ENCODE measurements around the gene KCTD17.

KCTD17 gene

GRCh38 chr22:37043209-37043827, 8.2 kb upstream of the KCTD17 start:
- Histone ChIP-seq H2AFZ (ENCODE audit: low read length) (no peak overlapping the region), H3K9me3 (ENCODE audit: low read length) (no peaks in the 10 kb centered on the region), H3K27ac (ENCODE audit: low read depth, low read length, poor library complexity, severe bottlenecking) (no peak overlapping the region), H3K9ac (ENCODE audit: low read length) (no peak overlapping the region), H3F3A (ENCODE audit: insufficient read depth, low read length) (no peaks in the 10 kb centered on the region), H3K4me2 (ENCODE audit: low read length) (no peak overlapping the region), H4K20me1 (ENCODE audit: insufficient read depth, low read length) (no peaks in the 10 kb centered on the region), H3K79me2 (ENCODE audit: insufficient read depth, low read length) (no peaks in the 10 kb centered on the region), H3K36me3 (ENCODE audit: insufficient read depth, low read length) (no peaks in the 10 kb centered on the region), H3K4me1 (ENCODE audit: insufficient read depth, low read length, severe bottlenecking) (no peaks in the 10 kb centered on the region), H3K9me2 (ENCODE audit: low read depth, low read length) (no peaks in the 10 kb centered on the region), H3K27me3 (ENCODE audit: insufficient read depth, low read length) (peaks cover 4% of the 10 kb centered on the region; the same call in 1 of the 2 replicates), H3K4me3 (ENCODE audit: low read depth, low read length, poor library complexity, severe bottlenecking) (no peak overlapping the region)
- TF ChIP-seq CTCF (IDR thresholded peaks at IDR 0.05; ENCODE audit: low read length) (no peak), EZH2 (IDR thresholded peaks at IDR 0.05; ENCODE audit: borderline replicate concordance, low read length) (no peak)

GRCh38 chr22:37043828-37044538, 7.6 kb upstream of the KCTD17 start:
- H3K9me2 ChIP-seq (ENCODE audit: low read depth, low read length) = no peaks in the 10 kb centered on the region
- H3K79me2 ChIP-seq (ENCODE audit: insufficient read depth, low read length) = no peaks in the 10 kb centered on the region
- TF ChIP-seq EZH2 (IDR thresholded peaks at IDR 0.05; ENCODE audit: borderline replicate concordance, low read length) (no peak), CTCF (IDR thresholded peaks at IDR 0.05; ENCODE audit: low read length) (peak; percentile 81)
- H3F3A ChIP-seq (ENCODE audit: insufficient read depth, low read length) = no peaks in the 10 kb centered on the region
- no peak overlapping the region for H3K9ac ChIP-seq (ENCODE audit: low read length)
- H2AFZ ChIP-seq (ENCODE audit: low read length) = no peak overlapping the region
- no peak overlapping the region for H3K4me2 ChIP-seq (ENCODE audit: low read length)
- no peaks in the 10 kb centered on the region for H3K36me3 ChIP-seq (ENCODE audit: insufficient read depth, low read length)
- H3K9me3 ChIP-seq (ENCODE audit: low read length) = no peaks in the 10 kb centered on the region
- H3K4me1 ChIP-seq (ENCODE audit: insufficient read depth, low read length, severe bottlenecking) = no peaks in the 10 kb centered on the region
- H3K4me3 ChIP-seq (ENCODE audit: low read depth, low read length, poor library complexity, severe bottlenecking) = no peak overlapping the region
- H3K27me3 ChIP-seq (ENCODE audit: insufficient read depth, low read length) = peaks cover 4% of the 10 kb centered on the region; the same call in 1 of the 2 replicates
- no peak overlapping the region for H3K27ac ChIP-seq (ENCODE audit: low read depth, low read length, poor library complexity, severe bottlenecking)
- no peaks in the 10 kb centered on the region for H4K20me1 ChIP-seq (ENCODE audit: insufficient read depth, low read length)

- no peaks in the 10 kb centered on the region for H3K9me2 ChIP-seq (ENCODE audit: low read depth, low read length)
- no peak for TF ChIP-seq EZH2 (IDR thresholded peaks at IDR 0.05; ENCODE audit: borderline replicate concordance, low read length)
- H3K9ac ChIP-seq (ENCODE audit: low read length) = no peak overlapping the region
- H3K9me3 ChIP-seq (ENCODE audit: low read length) = no peaks in the 10 kb centered on the region
- H3K27ac ChIP-seq (ENCODE audit: low read depth, low read length, poor library complexity, severe bottlenecking) = no peak overlapping the region
- no peak overlapping the region for H3K4me3 ChIP-seq (ENCODE audit: low read depth, low read length, poor library complexity, severe bottlenecking)
- H2AFZ ChIP-seq (ENCODE audit: low read length) = no peak overlapping the region
- H3K27me3 ChIP-seq (ENCODE audit: insufficient read depth, low read length) = peaks cover 4% of the 10 kb centered on the region; the same call in 1 of the 2 replicates
- H3F3A ChIP-seq (ENCODE audit: insufficient read depth, low read length) = no peaks in the 10 kb centered on the region
- no peak overlapping the region for H3K4me2 ChIP-seq (ENCODE audit: low read length)
- no peaks in the 10 kb centered on the region for H3K36me3 ChIP-seq (ENCODE audit: insufficient read depth, low read length)
- H3K79me2 ChIP-seq (ENCODE audit: insufficient read depth, low read length) = no peaks in the 10 kb centered on the region
- H4K20me1 ChIP-seq (ENCODE audit: insufficient read depth, low read length) = no peaks in the 10 kb centered on the region
- H3K4me1 ChIP-seq (ENCODE audit: insufficient read depth, low read length, severe bottlenecking) = no peaks in the 10 kb centered on the region
Measured at GRCh38 chr22:37044634-37045625, 6.6 kb upstream of the KCTD17 start.
